ENCODE results near the gene MIGA2.
"Not testable (repeated sequence)": the region's sequence is repeated elsewhere in the genome, so short reads cannot be mapped to it uniquely, and the experiment has no call there.

The MIGA2 gene, protein sequence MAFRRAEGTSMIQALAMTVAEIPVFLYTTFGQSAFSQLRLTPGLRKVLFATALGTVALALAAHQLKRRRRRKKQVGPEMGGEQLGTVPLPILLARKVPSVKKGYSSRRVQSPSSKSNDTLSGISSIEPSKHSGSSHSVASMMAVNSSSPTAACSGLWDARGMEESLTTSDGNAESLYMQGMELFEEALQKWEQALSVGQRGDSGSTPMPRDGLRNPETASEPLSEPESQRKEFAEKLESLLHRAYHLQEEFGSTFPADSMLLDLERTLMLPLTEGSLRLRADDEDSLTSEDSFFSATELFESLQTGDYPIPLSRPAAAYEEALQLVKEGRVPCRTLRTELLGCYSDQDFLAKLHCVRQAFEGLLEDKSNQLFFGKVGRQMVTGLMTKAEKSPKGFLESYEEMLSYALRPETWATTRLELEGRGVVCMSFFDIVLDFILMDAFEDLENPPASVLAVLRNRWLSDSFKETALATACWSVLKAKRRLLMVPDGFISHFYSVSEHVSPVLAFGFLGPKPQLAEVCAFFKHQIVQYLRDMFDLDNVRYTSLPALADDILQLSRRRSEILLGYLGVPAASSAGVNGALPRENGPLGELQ

DNA sequence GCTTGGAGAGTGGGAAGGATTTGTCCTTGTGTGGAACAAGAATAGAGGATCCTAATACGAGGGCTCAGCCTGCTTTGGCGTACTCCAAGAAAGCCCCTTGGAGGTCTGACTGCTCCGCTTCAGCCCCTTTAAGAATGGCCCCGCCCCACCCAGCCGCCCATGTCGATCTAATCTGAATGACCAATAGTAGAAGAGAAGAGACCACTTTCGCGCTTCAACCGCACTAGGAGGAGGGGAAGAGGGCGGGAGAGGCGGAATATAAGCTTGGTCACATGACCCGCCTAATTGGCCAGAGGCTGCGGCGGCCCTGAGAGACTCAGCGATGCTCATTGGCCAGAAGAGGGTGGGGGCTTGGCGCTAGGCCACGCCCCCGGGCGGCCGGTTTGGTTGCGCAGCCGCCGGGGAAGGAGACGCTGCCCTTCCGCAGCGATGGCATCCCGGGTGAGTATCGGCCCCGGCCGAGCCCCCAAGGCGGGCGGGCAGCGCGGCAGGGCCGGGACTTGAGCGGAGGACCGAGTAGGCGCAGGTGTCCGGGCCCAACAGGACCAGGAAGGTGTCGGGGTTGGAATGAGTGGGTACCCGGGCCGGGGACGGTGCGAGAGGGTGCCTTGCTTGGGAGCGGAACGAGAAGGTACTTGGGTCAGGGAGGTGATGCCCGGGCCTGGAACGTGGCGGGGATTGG is at the start of gene MIGA2:
Gene MIGA2 (plus strand): TSS at position 386 of the 682 bp plus-strand sequence. CDS start 3,969 bp downstream, outside the sequence.
- peak; percentile 94 for DNase-seq

DNA sequence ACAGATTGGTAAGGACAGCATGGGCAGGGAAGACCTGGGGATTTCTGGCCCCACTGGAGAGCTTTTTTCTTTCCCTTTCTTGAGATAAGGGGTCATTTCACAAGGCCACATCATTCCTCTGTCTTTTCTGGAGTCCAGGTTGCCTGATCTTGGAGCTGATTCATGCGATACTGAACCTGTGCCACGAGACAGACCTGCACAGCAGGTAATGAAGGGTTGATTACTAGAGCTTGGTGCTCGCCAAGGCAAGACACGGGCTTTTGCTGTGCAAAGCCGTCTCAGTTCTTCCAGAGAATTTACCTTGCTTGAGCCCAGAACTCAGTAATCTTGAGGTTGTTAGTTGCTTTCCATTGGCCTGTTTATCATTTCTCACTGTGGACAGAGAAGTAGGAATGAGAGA is 49.8 kb upstream of the MIGA2 start:
- no peak for DNase-seq

DNA sequence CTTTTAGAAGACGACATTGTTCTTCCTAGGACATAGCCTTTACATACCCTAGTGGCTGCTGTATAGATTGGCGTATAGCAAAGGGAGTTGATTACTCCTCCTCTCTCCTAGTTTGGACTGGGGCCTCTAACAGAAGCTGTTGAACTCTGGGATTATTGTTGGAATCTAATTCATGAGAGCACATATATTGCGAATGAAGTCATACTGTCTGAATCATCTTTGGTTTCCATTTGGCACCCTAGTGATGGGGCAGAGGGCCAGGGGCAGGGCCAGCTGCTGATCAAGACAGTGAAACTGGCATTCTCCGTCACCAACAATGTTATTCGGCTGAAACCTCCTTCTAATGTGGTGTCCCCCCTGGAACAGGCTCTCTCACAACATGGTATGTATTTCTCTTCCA is 48.6 kb upstream of the MIGA2 start:
- no peak for DNase-seq

DNA sequence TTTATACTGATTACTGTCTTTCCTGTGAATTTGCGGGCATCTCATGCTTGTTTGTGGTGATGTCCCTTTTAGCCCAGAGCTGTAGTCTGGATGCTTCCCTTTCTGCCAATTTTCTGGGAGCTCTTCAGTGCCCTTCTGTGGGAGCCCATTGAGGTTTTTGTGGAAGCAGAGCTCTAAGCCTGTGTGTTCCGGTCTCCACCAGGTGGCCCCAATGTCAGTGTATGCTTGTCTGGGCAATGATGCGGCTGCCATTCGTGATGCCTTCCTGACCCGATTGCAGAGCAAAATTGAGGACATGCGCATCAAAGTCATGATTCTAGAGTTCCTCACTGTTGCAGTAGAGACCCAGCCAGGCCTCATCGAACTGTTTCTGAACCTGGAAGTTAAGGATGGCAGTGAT is 43.4 kb upstream of the MIGA2 start:
- no peak for DNase-seq

DNA sequence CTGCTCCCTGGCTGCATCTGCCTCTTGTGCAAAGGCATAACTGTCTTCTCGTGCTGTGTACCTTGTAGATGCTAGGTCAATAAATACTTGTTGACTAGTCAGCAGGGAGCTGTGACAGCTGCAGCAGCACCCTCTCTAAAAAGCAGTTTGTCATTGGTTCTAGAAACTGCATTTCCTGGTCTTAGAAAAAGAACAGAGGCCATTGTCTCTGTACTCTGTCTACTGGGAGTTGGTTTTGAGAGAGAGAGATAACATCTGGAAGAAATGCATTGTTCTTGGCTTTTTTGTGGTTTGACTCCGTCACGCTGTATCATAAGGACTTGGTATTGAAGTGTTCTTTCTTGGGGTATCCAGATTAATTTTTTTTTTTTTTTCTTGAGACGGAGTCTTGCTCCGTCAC is 40.6 kb upstream of the MIGA2 start:
- DNase-seq, result no peak

DNA sequence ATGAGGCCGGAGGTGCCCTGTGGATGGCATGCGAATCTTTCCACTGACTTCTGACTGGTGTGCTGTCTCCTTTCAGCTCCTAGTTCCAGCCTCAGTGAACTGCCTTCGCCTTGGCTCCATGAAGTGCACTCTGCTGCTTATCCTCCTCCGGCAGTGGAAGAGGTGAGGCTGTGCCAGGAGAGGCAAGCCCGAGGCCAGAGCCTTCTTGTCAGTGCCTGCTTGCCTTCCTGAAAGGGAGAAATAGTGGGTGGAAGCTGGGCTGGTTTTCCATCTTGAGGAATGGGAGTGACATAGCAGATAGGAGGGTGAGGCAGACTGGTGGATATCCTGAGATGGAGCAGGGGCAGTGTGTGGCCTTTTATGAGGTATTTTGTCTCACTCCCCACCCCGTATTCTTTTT is 38.0 kb upstream of the MIGA2 start:
- no peak for DNase-seq

DNA sequence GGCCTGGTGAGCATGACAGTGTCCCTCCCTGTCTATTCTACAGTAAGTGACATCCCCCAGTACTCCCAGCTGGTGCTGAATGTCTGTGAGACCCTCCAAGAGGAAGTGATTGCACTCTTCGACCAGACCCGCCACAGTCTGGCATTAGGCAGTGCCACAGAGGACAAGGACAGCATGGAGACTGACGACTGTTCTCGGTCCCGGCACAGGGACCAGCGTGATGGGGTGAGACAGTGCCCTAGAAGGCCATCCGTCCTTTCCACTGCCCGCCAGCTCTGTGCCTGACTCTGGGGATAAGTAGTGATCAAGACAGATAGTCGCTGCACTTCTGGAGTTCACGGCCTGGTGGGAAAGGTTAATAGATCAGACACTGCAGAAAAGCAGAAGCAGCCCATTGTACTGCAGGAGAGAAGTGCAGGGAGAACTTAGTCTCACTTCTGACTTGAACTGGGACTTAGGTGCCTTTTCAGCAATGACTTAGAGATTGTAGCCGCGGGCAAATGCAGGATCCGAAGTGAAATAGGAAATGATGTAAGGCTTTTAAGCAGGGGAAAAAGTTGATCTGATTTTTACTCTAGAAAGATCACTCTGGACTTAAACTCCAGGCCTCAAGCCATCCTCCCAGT is 36.7 kb upstream of the MIGA2 start:
- no peak for DNase-seq

DNA sequence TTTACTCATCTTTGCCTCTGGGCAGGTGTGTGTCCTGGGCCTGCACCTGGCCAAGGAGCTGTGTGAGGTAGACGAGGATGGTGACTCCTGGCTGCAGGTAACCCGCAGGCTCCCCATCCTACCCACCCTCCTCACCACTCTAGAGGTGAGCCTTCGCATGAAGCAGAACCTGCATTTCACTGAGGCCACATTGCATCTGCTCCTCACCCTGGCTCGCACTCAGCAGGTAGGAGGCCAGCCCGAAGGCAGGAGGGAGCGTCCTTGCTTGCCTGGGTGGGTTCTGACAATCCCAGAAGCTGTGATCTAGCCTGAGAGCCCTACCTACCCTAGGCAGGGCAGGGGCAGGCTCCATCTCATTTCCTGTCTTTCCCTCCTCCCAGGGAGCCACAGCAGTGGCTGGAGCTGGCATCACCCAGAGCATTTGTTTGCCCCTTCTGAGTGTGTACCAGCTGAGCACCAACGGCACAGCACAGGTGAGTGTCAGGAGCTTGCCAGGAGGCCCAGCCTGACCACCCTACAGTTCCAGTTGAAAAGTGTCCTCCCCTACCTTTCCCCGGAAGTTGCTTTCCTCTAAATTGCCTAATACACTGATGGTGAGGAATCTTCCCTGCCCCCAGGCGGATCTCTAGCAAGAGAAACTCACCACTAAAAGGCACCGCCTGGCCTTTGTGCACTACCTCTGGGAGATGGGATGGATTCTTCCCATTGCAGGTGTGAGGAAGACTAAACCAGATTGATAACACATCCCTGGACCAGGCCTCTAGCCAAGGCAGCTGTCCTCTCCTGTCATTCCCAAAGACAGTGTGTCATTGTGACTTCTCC is 34.7 kb upstream of the MIGA2 start:
- DNase-seq, result no peak

DNA sequence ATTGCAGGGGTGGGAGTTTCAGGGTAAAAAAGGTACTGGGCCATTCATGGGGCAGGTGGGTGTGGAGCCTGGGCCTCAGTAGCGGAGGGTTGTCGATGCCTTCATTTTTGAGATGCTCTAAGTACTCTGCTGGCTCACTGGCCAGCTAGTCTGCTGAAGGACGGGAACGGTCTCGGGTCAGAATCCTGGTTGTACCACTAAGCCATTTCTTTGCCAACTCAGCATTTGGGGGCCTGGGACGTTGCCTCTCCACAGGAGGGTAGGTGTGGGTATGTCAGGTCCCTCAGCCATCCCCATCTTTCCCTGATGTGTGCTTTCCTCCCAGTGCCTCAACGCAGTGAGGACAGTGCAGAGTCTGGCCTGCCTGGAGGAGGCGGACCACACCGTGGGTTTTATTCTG is 33.4 kb upstream of the MIGA2 start:
- no peak for DNase-seq

DNA sequence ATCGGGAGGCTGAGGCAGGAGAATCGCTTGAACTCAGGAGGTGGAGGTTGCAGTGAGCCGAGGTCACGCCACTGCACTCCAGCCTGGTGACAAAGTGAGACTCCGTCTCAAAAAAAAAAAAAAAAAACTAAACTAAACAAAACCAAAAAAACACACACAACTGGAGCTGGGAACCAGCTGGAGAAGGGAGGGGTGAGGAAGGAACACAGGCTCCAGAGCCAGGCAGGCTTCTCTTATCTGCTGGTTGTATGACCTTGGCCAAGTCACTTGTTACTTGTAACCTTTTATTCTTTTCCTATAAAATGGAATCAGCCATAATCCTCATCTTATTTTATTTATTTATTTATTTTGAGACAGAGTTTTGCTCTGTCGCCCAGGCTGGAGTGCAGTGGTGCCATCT is 32.3 kb upstream of the MIGA2 start:
- DNase-seq, result not testable (repeated sequence)

DNA sequence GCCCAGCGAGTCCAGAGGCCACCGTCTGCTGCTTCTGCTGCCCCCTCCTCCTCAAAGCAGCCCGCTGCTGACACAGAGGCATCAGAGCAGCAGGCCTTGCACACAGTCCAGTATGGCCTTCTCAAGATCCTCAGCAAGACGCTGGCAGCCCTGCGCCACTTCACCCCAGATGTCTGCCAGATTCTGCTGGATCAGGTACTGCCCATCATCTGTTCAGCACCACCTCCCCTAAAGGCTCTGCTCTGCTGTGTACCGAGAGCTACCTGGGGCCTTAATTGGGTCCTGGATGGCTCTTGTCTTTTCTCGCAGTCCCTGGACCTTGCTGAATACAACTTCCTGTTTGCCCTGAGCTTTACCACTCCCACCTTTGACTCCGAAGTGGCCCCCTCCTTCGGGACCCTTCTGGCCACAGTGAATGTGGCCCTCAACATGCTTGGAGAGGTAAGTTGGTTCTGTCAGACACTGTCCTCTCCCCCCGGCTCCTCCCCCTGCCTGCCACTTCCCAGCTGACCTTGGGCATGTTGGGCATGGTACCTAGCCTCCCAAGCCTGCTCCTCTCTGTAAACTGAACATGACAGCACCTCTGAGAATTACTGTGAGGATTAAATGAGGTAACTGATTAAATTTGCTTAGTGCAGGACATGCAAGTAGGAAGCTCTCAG is 31.0 kb upstream of the MIGA2 start:
- no peak for DNase-seq

DNA sequence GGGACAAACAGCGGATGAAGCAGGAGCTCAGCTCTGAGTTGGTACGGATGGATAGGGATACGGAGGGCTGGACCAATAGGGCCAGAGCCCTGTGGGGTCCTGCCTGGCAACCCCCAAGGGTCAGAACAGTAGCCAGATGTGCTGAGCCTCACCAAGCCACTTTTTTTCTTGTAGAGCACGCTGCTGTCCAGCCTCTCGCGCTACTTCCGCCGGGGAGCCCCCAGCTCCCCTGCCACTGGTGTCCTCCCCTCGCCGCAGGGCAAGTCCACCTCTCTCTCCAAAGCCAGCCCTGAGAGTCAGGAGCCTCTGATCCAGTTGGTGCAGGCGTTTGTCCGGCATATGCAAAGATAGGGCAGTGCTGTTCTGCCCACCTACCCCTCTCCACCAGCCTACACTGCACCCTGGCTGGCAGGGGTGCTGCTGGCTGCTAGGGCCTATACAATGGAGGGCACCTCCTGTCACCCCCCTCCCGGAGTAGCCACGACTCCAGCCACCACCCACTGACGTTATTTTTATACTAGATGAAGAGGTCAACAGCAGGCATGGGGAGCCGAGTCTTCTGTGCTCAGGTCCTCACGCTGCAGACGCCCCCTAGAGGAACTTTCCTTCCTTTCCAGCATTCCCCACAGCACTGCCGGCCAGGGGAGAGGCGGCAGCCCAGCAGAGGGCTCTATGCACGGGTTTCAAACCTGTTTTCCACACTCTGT is 29.9 kb upstream of the MIGA2 start:
- DNase-seq, result no peak

DNA sequence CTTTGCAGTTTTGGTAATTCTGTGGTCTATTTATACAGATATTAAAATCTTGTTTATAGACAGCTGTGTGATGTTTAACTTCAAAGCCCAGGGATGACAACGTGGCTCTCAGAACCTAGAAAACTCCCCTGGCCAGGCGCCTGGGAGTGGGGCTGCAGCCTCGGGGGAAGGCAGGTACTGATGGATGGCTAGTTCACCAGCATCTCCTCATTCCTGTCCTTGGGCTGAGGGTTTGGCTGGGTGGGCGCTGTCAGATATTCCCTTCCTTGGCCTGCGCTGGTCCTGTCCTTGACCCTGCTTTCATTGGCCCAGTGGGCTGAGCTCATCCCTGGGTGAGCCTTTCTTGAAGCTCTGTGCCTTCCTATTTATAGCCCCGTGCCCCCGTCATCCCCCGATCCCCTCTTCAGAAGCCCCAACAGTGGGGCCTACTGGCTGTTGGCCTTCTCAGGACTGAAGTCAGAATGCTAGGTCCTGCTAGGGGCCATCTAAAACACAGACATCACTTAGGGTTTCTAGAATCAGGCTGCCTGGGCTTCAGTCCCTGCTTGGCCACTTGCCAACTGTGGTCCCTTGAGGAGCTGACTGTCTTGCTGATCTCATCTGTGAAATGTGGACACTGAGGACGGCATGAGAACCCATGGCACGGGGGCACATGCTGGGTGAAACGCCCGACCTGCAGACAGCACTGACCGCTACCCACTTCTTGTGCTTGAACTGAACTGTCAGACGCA is 29.2 kb upstream of the MIGA2 start:
- DNase-seq, result no peak

DNA sequence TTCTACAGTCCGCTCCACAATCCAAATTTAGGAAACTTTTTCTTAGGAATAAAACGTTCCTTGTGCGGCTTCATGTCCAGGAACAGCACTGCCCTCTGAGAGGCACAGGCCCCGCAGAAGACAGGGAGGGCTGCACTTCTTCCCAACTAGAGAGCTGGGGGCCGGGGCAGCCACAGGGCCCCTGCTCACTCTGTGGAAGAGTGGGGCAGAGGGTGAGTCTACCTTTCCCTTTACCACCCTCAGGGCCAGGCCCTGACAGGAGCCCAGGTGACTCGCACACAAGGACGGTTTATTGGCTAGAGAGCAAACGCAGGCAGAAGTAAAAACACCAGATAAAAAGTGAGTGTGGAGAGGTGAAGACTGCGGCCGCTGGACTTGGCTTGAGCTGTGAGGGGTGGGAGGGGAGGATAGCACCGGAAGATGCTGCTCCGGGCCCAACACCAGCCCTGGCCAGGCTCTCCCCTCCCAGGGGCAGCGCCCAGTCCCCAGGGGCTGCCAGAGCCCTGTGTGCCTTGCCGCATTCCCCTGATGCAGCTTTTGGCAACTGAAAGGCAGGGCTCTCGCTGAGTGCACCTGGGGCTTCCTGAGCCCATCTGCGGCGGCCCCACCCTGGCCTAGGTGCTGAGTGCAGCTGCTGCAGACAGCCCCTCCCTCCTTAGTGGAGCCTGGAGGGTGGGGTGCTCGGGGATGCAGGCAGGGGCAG is 28.5 kb upstream of the MIGA2 start:
- no peak for DNase-seq

DNA sequence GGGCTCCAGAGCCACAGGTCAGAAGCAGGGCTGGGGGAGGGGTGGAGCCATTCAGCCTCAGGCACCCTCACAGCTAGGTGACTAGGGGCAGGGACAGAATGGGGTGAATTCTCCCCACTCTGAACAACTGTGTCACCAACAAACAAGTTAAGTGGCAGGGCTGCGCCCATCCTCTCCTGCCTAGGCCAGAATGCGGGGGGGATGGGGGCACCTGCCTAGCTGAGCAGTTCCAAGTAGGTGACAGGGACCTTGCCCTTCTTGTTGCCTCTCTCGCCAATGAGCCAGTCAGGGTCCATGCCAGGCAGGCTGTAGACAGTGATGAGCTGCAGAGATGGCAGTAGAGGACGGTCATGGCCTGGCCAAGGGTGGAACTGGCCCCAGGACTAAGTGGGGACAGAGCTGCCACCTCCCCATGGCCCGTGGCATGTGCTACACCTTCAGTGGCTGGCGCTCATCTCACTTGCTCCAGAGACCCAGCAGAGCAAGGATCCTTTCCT is 27.9 kb upstream of the MIGA2 start:
- no peak for DNase-seq

DNA sequence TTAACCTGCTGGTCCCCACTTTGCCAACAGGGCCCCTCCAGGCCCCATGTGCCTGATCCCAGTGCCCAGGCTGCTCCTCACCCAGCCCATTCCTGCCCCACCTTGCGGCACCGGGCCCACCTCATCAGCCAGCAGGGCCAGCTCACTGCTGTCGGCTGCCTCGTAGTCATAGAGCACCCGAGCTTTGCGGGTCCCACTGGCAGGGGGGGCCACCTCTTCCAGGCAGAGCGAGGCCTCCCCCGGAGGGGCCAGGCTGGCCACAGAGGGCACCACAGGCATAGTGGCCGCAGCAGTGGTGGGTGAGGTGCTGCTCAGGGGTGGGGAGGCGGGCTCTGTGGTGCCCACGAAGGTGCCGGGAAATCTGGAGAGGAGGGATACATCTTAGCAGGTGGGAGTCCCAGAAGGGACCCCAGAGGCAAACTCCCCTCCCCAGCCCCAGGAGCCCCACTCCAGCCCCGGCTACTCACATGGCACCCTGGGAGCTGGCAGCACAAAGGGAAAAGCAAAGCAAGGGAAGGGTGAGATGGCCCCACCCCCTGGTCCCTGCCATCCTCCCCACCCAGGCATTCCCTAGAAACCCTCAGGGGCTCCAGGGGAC is 27.3 kb upstream of the MIGA2 start:
- no peak for DNase-seq

DNA sequence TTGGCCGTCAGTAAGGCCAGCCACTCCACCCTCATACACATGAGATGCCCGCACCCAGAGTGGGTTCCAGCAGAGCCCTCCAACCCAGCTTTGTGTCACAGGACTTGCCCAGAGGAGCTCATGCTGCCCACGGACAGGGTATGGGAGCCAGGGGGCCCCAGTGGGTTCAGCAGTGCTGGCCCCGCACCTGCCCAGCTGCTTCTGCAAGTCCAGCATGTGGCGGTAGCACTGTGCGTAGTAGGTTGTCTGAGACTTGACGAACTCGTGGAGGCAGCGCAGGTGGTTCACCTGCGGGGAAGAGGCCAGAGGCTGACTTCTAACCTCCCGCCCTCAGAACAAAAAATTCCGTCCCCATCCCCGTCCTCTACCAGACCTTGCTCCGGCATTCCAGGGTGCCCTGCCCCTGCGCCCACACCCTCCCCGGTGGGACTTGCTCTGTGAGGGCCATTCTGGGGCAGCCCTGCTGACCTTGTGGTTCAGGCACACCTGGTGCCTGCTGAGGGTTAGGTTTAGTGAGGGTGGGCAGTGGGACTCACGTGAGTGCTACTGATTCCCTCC is 26.8 kb upstream of the MIGA2 start:
- DNase-seq, result no peak

DNA sequence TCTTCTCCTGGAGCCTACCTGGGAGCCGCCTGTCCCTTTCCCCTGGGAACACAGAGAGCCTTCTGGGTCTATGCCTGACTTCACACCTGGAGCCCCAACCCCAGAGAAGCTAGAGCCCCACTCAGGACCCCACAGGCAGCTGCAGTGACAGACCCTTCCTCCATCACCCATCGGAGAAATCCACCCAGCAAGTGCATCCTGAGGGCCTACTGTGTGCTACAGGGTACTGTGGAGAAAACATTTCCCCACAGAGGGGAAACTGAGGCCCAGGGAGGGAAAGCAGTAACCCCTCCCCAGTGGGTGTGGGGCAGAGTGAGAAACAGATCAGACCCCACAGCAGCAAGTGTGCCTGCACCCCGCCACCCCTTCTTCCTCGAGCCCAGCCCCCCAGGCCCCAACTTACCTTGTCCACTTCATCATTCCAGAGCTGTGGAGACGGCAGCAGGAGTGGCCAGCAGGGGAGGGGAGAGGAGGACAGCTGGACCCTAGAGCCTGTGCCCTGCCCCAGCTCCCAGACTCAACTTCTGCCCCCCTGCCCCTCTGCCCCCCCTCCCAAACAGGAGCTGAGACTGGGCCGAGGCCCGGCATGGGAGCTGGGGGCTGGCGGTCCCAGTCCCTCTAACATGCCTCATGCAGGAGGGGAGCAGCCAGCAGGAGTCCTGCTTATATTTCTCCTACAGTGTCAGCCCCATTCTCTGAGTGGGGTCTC is 26.0 kb upstream of the MIGA2 start:
- DNase-seq, result no peak

DNA sequence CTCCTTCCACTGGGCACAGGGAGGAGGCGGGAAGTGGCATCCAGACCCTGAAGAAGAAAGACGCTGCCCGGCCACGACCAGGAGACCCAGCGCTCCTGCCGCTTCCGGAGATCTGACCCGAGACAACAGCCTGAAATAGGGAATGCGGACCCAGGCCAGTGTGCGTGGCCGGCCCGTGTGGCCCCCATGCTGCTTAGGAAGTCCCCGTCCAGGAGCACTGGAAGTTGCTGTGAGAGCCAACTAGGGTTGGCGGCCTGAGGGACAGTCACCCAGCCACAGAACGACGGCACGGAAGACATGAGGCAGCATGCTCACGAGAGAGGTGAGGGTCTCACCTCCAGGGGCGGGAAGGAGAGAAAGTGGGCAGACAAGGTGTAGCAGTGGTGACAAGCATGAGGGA is 25.3 kb upstream of the MIGA2 start:
- no peak for DNase-seq
